MG63 (cell line): ENCODE results near the gene TNNC1. TPM values are rescaled to one million over a fixed set of nuclear protein-coding genes. Genes with fewer than 3 reads are reported as not detected.

ENCODE experiments used
- DNase-seq: peaks from one replicate; pipeline ENCODE4 v3.0.0-alpha.2; 2020
- H3K27me3 ChIP-seq: fragments of 250-450 bp; sonication (Bioruptor Pico); 2 replicates; pipeline ENCODE4 v1.5.1; 2020; ENCODE audit warnings: mild to moderate bottlenecking, moderate library complexity
- H3K36me3 ChIP-seq: fragments of 250-450 bp; sonication (Bioruptor Pico); 2 replicates; pipeline ENCODE4 v1.5.1; 2020; ENCODE audit warnings: mild to moderate bottlenecking, moderate library complexity
- H3K4me3 ChIP-seq: fragments of 250-450 bp; sonication (Bioruptor Pico); 2 replicates; pipeline ENCODE4 v1.5.1; 2020; ENCODE audit warnings: mild to moderate bottlenecking, moderate library complexity
- H3K9me3 ChIP-seq: fragments of 250-450 bp; sonication (Bioruptor Pico); 2 replicates; pipeline ENCODE4 v1.5.1; 2020; ENCODE audit warnings: mild to moderate bottlenecking, moderate library complexity
- total RNA-seq: library from RNA; depleted of rRNA; stranded (reverse); fragments of >200 nt; shearing (Covaris generic); gene quantifications from 2 replicates; pipeline ENCODE4 v1.2.3, GENCODE V29; 2014; ENCODE audit warnings: low replicate concordance

TNNC1 gene
- total RNA-seq, 1 experiment from 2014 or later, result 0.99 TPM

GRCh38 chr3:52472239-52473000, 18.6 kb upstream of the TNNC1 start:
- no peaks in the 10 kb centered on the region for H3K27me3 ChIP-seq
- no peaks in the 10 kb centered on the region for H3K9me3 ChIP-seq
- no peak overlapping the region for H3K4me3 ChIP-seq
- no peak for DNase-seq
- peaks cover 3% of the 10 kb centered on the region for H3K36me3 ChIP-seq

GRCh38 chr3:52471371-52472238, 17.8 kb upstream of the TNNC1 start:
- Histone ChIP-seq H3K36me3 (peaks cover 3% of the 10 kb centered on the region), H3K27me3 (no peaks in the 10 kb centered on the region), H3K4me3 (no peak overlapping the region), H3K9me3 (no peaks in the 10 kb centered on the region)
- peak; percentile 18 for DNase-seq

- Histone ChIP-seq H3K27me3 (no peaks in the 10 kb centered on the region), H3K36me3 (peaks cover 4% of the 10 kb centered on the region), H3K9me3 (no peaks in the 10 kb centered on the region), H3K4me3 (no peak overlapping the region)
- DNase-seq, result no peak
These were observed 17.1 kb upstream of the TNNC1 start for GRCh38 chr3:52470920-52471319.

- Histone ChIP-seq H3K27me3 (no peaks in the 10 kb centered on the region), H3K4me3 (no peak overlapping the region), H3K9me3 (no peaks in the 10 kb centered on the region), H3K36me3 (peaks cover 6% of the 10 kb centered on the region)
- DNase-seq, result no peak
These were observed 15.2 kb upstream of the TNNC1 start for GRCh38 chr3:52469001-52469400.

- H3K36me3 ChIP-seq, result peaks cover 6% of the 10 kb centered on the region
- H3K27me3 ChIP-seq, result no peaks in the 10 kb centered on the region
- DNase-seq, result peak; percentile 5
- no peaks in the 10 kb centered on the region for H3K9me3 ChIP-seq
- no peak overlapping the region for H3K4me3 ChIP-seq
These were observed 14.5 kb upstream of the TNNC1 start for GRCh38 chr3:52468336-52468735.

- Histone ChIP-seq H3K9me3 (no peaks in the 10 kb centered on the region), H3K36me3 (peaks cover 8% of the 10 kb centered on the region)
- no peak for DNase-seq
These were observed 9.6 kb upstream of the TNNC1 start for GRCh38 chr3:52463416-52463815.

GRCh38 chr3:52461874-52462273, 8.0 kb upstream of the TNNC1 start:
- peaks cover 12% of the 10 kb centered on the region for H3K36me3 ChIP-seq
- no peaks in the 10 kb centered on the region for H3K9me3 ChIP-seq
- no peak for DNase-seq
- no peaks in the 10 kb centered on the region for H3K27me3 ChIP-seq
- no peak overlapping the region for H3K4me3 ChIP-seq

More at GRCh38 chr3:52463416-52463815, 9.6 kb upstream of the TNNC1 start:
- H3K27me3 ChIP-seq, result no peaks in the 10 kb centered on the region
- H3K4me3 ChIP-seq, result no peak overlapping the region

GRCh38 chr3:52458770-52459545, 5.1 kb upstream of the TNNC1 start:
- no peaks in the 10 kb centered on the region for H3K9me3 ChIP-seq
- H3K27me3 ChIP-seq, result no peaks in the 10 kb centered on the region
- peaks cover 9% of the 10 kb centered on the region for H3K36me3 ChIP-seq
- no peak overlapping the region for H3K4me3 ChIP-seq
- DNase-seq, result no peak

- no peak for DNase-seq
- H3K4me3 ChIP-seq, result no peak overlapping the region
- peaks cover 9% of the 10 kb centered on the region for H3K36me3 ChIP-seq
- no peaks in the 10 kb centered on the region for H3K9me3 ChIP-seq
- H3K27me3 ChIP-seq, result no peaks in the 10 kb centered on the region
These were observed 4.4 kb upstream of the TNNC1 start for GRCh38 chr3:52458031-52458760.

GRCh38 chr3:52456800-52457183, 3.0 kb upstream of the TNNC1 start:
- peaks cover 9% of the 10 kb centered on the region for H3K36me3 ChIP-seq
- H3K27me3 ChIP-seq, result no peaks in the 10 kb centered on the region
- H3K9me3 ChIP-seq, result no peaks in the 10 kb centered on the region
- no peak for DNase-seq
- peak overlapping the region; percentile 80 for H3K4me3 ChIP-seq

GRCh38 chr3:52456169-52456799, 2.4 kb upstream of the TNNC1 start:
- Histone ChIP-seq H3K4me3 (peak overlapping the region; percentile 80), H3K36me3 (peaks cover 9% of the 10 kb centered on the region), H3K9me3 (no peaks in the 10 kb centered on the region), H3K27me3 (no peaks in the 10 kb centered on the region)
- peak; percentile 37 for DNase-seq

GRCh38 chr3:52455283-52456168, 1.7 kb upstream of the TNNC1 start, which contains the start of gene NISCH:
Gene NISCH (plus strand): TSS chr3:52455604. CDS start chr3:52455642, 38 bp downstream.
- peaks cover 5% of the 10 kb centered on the region for H3K36me3 ChIP-seq
- DNase-seq, result peak; percentile 80

GRCh38 chr3:52454938-52455282, 1.1 kb upstream of the TNNC1 start:
- Histone ChIP-seq H3K36me3 (0 out of 2 replicates have a peak, but pooled peaks cover 4% of the 10 kb centered on the region), H3K4me3 (peak overlapping the region; percentile 80), H3K9me3 (no peaks in the 10 kb centered on the region), H3K27me3 (no peaks in the 10 kb centered on the region)
- DNase-seq, result no peak

More at GRCh38 chr3:52455283-52456168, 1.7 kb upstream of the TNNC1 start, which contains the start of gene NISCH:
- H3K27me3 ChIP-seq, result no peaks in the 10 kb centered on the region
- peak within 1 kb of the TSS; percentile 80 for H3K4me3 ChIP-seq
- no peaks in the 10 kb centered on the region for H3K9me3 ChIP-seq

- H3K27me3 ChIP-seq, result no peaks in the 10 kb centered on the region
- no peak for DNase-seq
- no peaks in the 10 kb centered on the region for H3K9me3 ChIP-seq
- 0 out of 2 replicates have a peak, but pooled peaks cover 4% of the 10 kb centered on the region for H3K36me3 ChIP-seq
- no peak overlapping the region; the same call in 1 of the 2 replicates for H3K4me3 ChIP-seq
These were observed 553 bp upstream of the TNNC1 start for GRCh38 chr3:52454250-52454937.
